ENCODE results near the gene LIN52. TPM values are rescaled to one million over a fixed set of nuclear protein-coding genes. Genes with fewer than 3 reads are reported as not detected.

The LIN52 gene
- polyA plus RNA-seq, 1 donor from 2014 or later = 57.9 TPM

GRCh38 chr14:74161526-74162158 lies 76.9 kb downstream of the LIN52 start:
- Histone ChIP-seq H3K4me3 (ENCODE audit: low read length) (no peak overlapping the region), H4K20me1 (ENCODE audit: insufficient read depth) (no peaks in the 10 kb centered on the region), H3K4me2 (ENCODE audit: low read length) (no peak overlapping the region), H3K36me3 (ENCODE audit: insufficient read depth, low read length) (no peaks in the 10 kb centered on the region), H3K9me2 (ENCODE audit: insufficient read depth, low read length) (no peaks in the 10 kb centered on the region), H3F3A (ENCODE audit: insufficient read depth, low read length, poor library complexity, severe bottlenecking) (no peaks in the 10 kb centered on the region), H3K9ac (ENCODE audit: low read length) (no peak overlapping the region), H3K79me2 (replicated peaks; ENCODE audit: insufficient read depth, low read length) (no peaks in the 10 kb centered on the region), H2AFZ (ENCODE audit: low read depth, low read length) (no peak overlapping the region), H3K27ac (ENCODE audit: low read length) (no peak overlapping the region), H3K9me3 (ENCODE audit: low read length) (no peaks in the 10 kb centered on the region), H3K27me3 (ENCODE audit: insufficient read depth, low read depth, low read length) (no peaks in the 10 kb centered on the region)
- TF ChIP-seq TAF1 (IDR thresholded peaks at IDR 0.05; ENCODE audit: low read depth) (no peak), EP300 (conservative IDR thresholded peaks at IDR 0.05; ENCODE audit: poor library complexity, severe bottlenecking) (no peak), REST (IDR thresholded peaks at IDR 0.05; ENCODE audit: borderline replicate concordance) (no peak), POLR2AphosphoS5 (IDR thresholded peaks at IDR 0.05) (no peak), RAD21 (conservative IDR thresholded peaks at IDR 0.05) (no peak), EZH2 (IDR thresholded peaks at IDR 0.05; ENCODE audit: borderline replicate concordance, insufficient read depth, low read length, poor library complexity, severe bottlenecking) (no peak), CTCF (IDR thresholded peaks at IDR 0.05; ENCODE audit: poor library complexity, severe bottlenecking) (no peak), SMC3 (conservative IDR thresholded peaks at IDR 0.05; ENCODE audit: poor library complexity) (no peak), MXI1 (conservative IDR thresholded peaks at IDR 0.05; ENCODE audit: poor library complexity, severe bottlenecking) (no peak)

- Histone ChIP-seq H3K9me3 (ENCODE audit: low read length) (no peaks in the 10 kb centered on the region), H3K27ac (ENCODE audit: low read length) (no peak overlapping the region), H3K4me2 (ENCODE audit: low read length) (no peak overlapping the region), H3K36me3 (ENCODE audit: insufficient read depth, low read length) (no peaks in the 10 kb centered on the region), H4K20me1 (ENCODE audit: insufficient read depth) (no peaks in the 10 kb centered on the region), H3K9ac (ENCODE audit: low read length) (no peak overlapping the region), H3K27me3 (ENCODE audit: insufficient read depth, low read depth, low read length) (no peaks in the 10 kb centered on the region), H3K9me2 (ENCODE audit: insufficient read depth, low read length) (no peaks in the 10 kb centered on the region), H2AFZ (ENCODE audit: low read depth, low read length) (no peak overlapping the region), H3F3A (ENCODE audit: insufficient read depth, low read length, poor library complexity, severe bottlenecking) (no peaks in the 10 kb centered on the region), H3K4me3 (ENCODE audit: low read length) (no peak overlapping the region), H3K79me2 (replicated peaks; ENCODE audit: insufficient read depth, low read length) (no peaks in the 10 kb centered on the region)
- TF ChIP-seq RAD21 (conservative IDR thresholded peaks at IDR 0.05) = no peak
- TF ChIP-seq MXI1 (conservative IDR thresholded peaks at IDR 0.05; ENCODE audit: poor library complexity, severe bottlenecking) = no peak
- TF ChIP-seq EZH2 (IDR thresholded peaks at IDR 0.05; ENCODE audit: borderline replicate concordance, insufficient read depth, low read length, poor library complexity, severe bottlenecking) = no peak
- no peak for TF ChIP-seq POLR2AphosphoS5 (IDR thresholded peaks at IDR 0.05)
- TF ChIP-seq REST (IDR thresholded peaks at IDR 0.05; ENCODE audit: borderline replicate concordance) = no peak
- no peak for TF ChIP-seq EP300 (conservative IDR thresholded peaks at IDR 0.05; ENCODE audit: poor library complexity, severe bottlenecking)
- no peak for TF ChIP-seq TAF1 (IDR thresholded peaks at IDR 0.05; ENCODE audit: low read depth)
- no peak for TF ChIP-seq CTCF (IDR thresholded peaks at IDR 0.05; ENCODE audit: poor library complexity, severe bottlenecking)
- TF ChIP-seq SMC3 (conservative IDR thresholded peaks at IDR 0.05; ENCODE audit: poor library complexity) = no peak
Measured at GRCh38 chr14:74169906-74170305, 85.2 kb downstream of the LIN52 start.
